Fibroblast of lung (primary cell): ENCODE measurements around the gene ZNF317.

Experiments
- EZH2 ChIP-seq: IDR thresholded peaks from 2 replicates; pipeline ENCODE4 v1.5.1; 2012; ENCODE audit warnings: low read length, control low read depth, mild to moderate bottlenecking; ENCODE audit errors: missing control alignments
- TF ChIP-seq, protein P1 (sequence below), 2 donors: IDR thresholded peaks in 1 of 2; conservative IDR thresholded peaks in 1 of 2; 1 replicate in 1 of 2; 2 replicates in 1 of 2; pipeline ENCODE4 v1.5.1; 2011 to 2012; ENCODE audit warnings: low read length in 2 of 2, control low read depth in 1 of 2, inconsistent platforms in 1 of 2, low read depth in 1 of 2, mild to moderate bottlenecking in 1 of 2

DNA sequence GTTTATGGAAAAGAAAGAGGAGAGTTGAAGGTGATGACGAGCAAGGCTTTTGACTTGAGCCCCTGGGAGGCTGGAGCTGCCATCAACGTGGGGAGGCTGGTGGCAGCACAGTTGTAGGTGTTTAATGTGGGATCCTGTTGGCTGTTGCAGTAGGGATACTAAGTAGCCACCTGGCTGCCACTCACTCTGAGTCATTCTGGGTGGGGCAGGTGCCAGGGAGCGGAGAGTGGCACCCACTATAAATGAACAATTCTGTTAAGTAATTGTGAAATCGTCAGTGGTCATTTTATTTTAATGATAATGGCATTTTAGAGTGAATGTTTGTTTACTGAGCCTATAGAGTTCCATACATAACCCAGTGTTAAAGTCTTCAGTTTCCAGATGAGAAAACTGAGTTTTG, 9.8 kb downstream of the ZNF317 start:
- TF ChIP-seq, protein P1, sequence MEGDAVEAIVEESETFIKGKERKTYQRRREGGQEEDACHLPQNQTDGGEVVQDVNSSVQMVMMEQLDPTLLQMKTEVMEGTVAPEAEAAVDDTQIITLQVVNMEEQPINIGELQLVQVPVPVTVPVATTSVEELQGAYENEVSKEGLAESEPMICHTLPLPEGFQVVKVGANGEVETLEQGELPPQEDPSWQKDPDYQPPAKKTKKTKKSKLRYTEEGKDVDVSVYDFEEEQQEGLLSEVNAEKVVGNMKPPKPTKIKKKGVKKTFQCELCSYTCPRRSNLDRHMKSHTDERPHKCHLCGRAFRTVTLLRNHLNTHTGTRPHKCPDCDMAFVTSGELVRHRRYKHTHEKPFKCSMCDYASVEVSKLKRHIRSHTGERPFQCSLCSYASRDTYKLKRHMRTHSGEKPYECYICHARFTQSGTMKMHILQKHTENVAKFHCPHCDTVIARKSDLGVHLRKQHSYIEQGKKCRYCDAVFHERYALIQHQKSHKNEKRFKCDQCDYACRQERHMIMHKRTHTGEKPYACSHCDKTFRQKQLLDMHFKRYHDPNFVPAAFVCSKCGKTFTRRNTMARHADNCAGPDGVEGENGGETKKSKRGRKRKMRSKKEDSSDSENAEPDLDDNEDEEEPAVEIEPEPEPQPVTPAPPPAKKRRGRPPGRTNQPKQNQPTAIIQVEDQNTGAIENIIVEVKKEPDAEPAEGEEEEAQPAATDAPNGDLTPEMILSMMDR (conservative IDR thresholded peaks at IDR 0.05 in 1 of 2, IDR thresholded peaks at IDR 0.05 in 1 of 2; ENCODE audit: low read depth in 1 of 2, low read length in 2 of 2), result no peak
- no peak for TF ChIP-seq EZH2
